ENCODE measurements around the gene FOXC1.

FOXC1 gene

GRCh38 chr6:1577896-1578745 lies 31.6 kb upstream of the FOXC1 start:
- no peak for ATAC-seq
- Mint-ChIP-seq H3K36me3 (ENCODE audit: low read depth) (no peaks in the 10 kb centered on the region), H3K9me3 (no peaks in the 10 kb centered on the region), H3K4me1 (no peaks in the 10 kb centered on the region), H3K27ac (no peak overlapping the region), H3K4me3 (no peak overlapping the region), H3K27me3 (peaks cover 11% of the 10 kb centered on the region)
- no peak for DNase-seq

- H3K9me3 Mint-ChIP-seq, result no peaks in the 10 kb centered on the region
- no peak for ATAC-seq
Measured at GRCh38 chr6:1579096-1579495, 30.6 kb upstream of the FOXC1 start.

GRCh38 chr6:1580109-1580508 lies 29.6 kb upstream of the FOXC1 start:
- H3K27me3 Mint-ChIP-seq, result peaks cover 9% of the 10 kb centered on the region
- H3K9me3 Mint-ChIP-seq, result no peaks in the 10 kb centered on the region
- H3K27ac Mint-ChIP-seq, result no peak overlapping the region
- no peaks in the 10 kb centered on the region for H3K4me1 Mint-ChIP-seq
- no peak for ATAC-seq
- no peak overlapping the region for H3K4me3 Mint-ChIP-seq
- DNase-seq, result no peak
- H3K36me3 Mint-ChIP-seq (ENCODE audit: low read depth), result no peaks in the 10 kb centered on the region

More at GRCh38 chr6:1579096-1579495, 30.6 kb upstream of the FOXC1 start:
- H3K27ac Mint-ChIP-seq, result no peak overlapping the region
- H3K36me3 Mint-ChIP-seq (ENCODE audit: low read depth), result no peaks in the 10 kb centered on the region
- H3K4me3 Mint-ChIP-seq, result no peak overlapping the region
- DNase-seq, result no peak
- no peaks in the 10 kb centered on the region for H3K4me1 Mint-ChIP-seq
- H3K27me3 Mint-ChIP-seq, result peaks cover 13% of the 10 kb centered on the region

GRCh38 chr6:1580585-1580984 lies 29.1 kb upstream of the FOXC1 start:
- Mint-ChIP-seq H3K4me1 (no peaks in the 10 kb centered on the region), H3K27ac (no peak overlapping the region), H3K36me3 (ENCODE audit: low read depth) (no peaks in the 10 kb centered on the region), H3K27me3 (peaks cover 9% of the 10 kb centered on the region), H3K4me3 (no peak overlapping the region), H3K9me3 (no peaks in the 10 kb centered on the region)
- no peak for DNase-seq
- ATAC-seq, result no peak

- H3K27ac Mint-ChIP-seq, result no peak overlapping the region
- H3K36me3 Mint-ChIP-seq (ENCODE audit: low read depth), result no peaks in the 10 kb centered on the region
- H3K27me3 Mint-ChIP-seq, result peaks cover 9% of the 10 kb centered on the region
Measured at GRCh38 chr6:1581120-1581991, 28.4 kb upstream of the FOXC1 start.

GRCh38 chr6:1584146-1584545 lies 25.6 kb upstream of the FOXC1 start:
- Mint-ChIP-seq H3K36me3 (ENCODE audit: low read depth) (no peaks in the 10 kb centered on the region), H3K4me3 (no peak overlapping the region), H3K4me1 (no peaks in the 10 kb centered on the region), H3K27me3 (peaks cover 10% of the 10 kb centered on the region), H3K9me3 (no peaks in the 10 kb centered on the region), H3K27ac (no peak overlapping the region)
- ATAC-seq, result no peak
- no peak for DNase-seq

More at GRCh38 chr6:1581120-1581991, 28.4 kb upstream of the FOXC1 start:
- no peaks in the 10 kb centered on the region for H3K4me1 Mint-ChIP-seq
- no peak overlapping the region for H3K4me3 Mint-ChIP-seq
- no peak for ATAC-seq
- DNase-seq, result no peak
- H3K9me3 Mint-ChIP-seq, result no peaks in the 10 kb centered on the region

GRCh38 chr6:1584996-1585668 lies 24.6 kb upstream of the FOXC1 start:
- no peaks in the 10 kb centered on the region for H3K36me3 Mint-ChIP-seq (ENCODE audit: low read depth)
- H3K27me3 Mint-ChIP-seq, result peaks cover 16% of the 10 kb centered on the region
- H3K27ac Mint-ChIP-seq, result no peak overlapping the region
- no peaks in the 10 kb centered on the region for H3K4me1 Mint-ChIP-seq
- H3K9me3 Mint-ChIP-seq, result no peaks in the 10 kb centered on the region
- no peak for ATAC-seq
- DNase-seq, result no peak
- H3K4me3 Mint-ChIP-seq, result no peak overlapping the region

- ATAC-seq, result no peak
- Mint-ChIP-seq H3K9me3 (no peaks in the 10 kb centered on the region), H3K4me3 (no peak overlapping the region), H3K27ac (no peak overlapping the region), H3K27me3 (peaks cover 16% of the 10 kb centered on the region), H3K36me3 (ENCODE audit: low read depth) (no peaks in the 10 kb centered on the region), H3K4me1 (no peaks in the 10 kb centered on the region)
- DNase-seq, result no peak
Measured at GRCh38 chr6:1585669-1586049, 24.1 kb upstream of the FOXC1 start.

- Mint-ChIP-seq H3K27ac (no peak overlapping the region), H3K9me3 (no peaks in the 10 kb centered on the region), H3K4me3 (no peak overlapping the region), H3K27me3 (peaks cover 16% of the 10 kb centered on the region), H3K36me3 (ENCODE audit: low read depth) (no peaks in the 10 kb centered on the region), H3K4me1 (no peaks in the 10 kb centered on the region)
- DNase-seq, result no peak
- no peak for ATAC-seq
Measured at GRCh38 chr6:1586256-1586655, 23.5 kb upstream of the FOXC1 start.

GRCh38 chr6:1586861-1587450 lies 22.8 kb upstream of the FOXC1 start:
- H3K9me3 Mint-ChIP-seq, result no peaks in the 10 kb centered on the region
- H3K27ac Mint-ChIP-seq, result no peak overlapping the region
- H3K4me1 Mint-ChIP-seq, result no peaks in the 10 kb centered on the region
- no peaks in the 10 kb centered on the region for H3K36me3 Mint-ChIP-seq (ENCODE audit: low read depth)
- ATAC-seq (no peak), DNase-seq (no peak)
- no peak overlapping the region for H3K4me3 Mint-ChIP-seq
- peaks cover 16% of the 10 kb centered on the region for H3K27me3 Mint-ChIP-seq

GRCh38 chr6:1587546-1587945 lies 22.2 kb upstream of the FOXC1 start:
- no peak for ATAC-seq
- Mint-ChIP-seq H3K27ac (no peak overlapping the region), H3K36me3 (ENCODE audit: low read depth) (no peaks in the 10 kb centered on the region), H3K4me3 (no peak overlapping the region), H3K27me3 (peaks cover 14% of the 10 kb centered on the region), H3K9me3 (no peaks in the 10 kb centered on the region), H3K4me1 (no peaks in the 10 kb centered on the region)
- no peak for DNase-seq

GRCh38 chr6:1587977-1588376 lies 21.7 kb upstream of the FOXC1 start:
- no peak for ATAC-seq
- Mint-ChIP-seq H3K27ac (no peak overlapping the region), H3K9me3 (no peaks in the 10 kb centered on the region), H3K27me3 (peaks cover 16% of the 10 kb centered on the region), H3K4me3 (no peak overlapping the region), H3K4me1 (no peaks in the 10 kb centered on the region), H3K36me3 (ENCODE audit: low read depth) (no peaks in the 10 kb centered on the region)
- DNase-seq, result no peak

- ATAC-seq (no peak), DNase-seq (no peak)
- Mint-ChIP-seq H3K4me3 (no peak overlapping the region), H3K4me1 (no peaks in the 10 kb centered on the region), H3K36me3 (ENCODE audit: low read depth) (no peaks in the 10 kb centered on the region), H3K27me3 (peaks cover 18% of the 10 kb centered on the region), H3K27ac (no peak overlapping the region), H3K9me3 (no peaks in the 10 kb centered on the region)
Measured at GRCh38 chr6:1589208-1589607, 20.5 kb upstream of the FOXC1 start.

GRCh38 chr6:1590580-1590979 lies 19.1 kb upstream of the FOXC1 start:
- ATAC-seq (no peak), DNase-seq (no peak)
- H3K4me1 Mint-ChIP-seq, result no peaks in the 10 kb centered on the region
- no peak overlapping the region for H3K4me3 Mint-ChIP-seq
- H3K27ac Mint-ChIP-seq, result no peak overlapping the region
- no peaks in the 10 kb centered on the region for H3K9me3 Mint-ChIP-seq
- H3K36me3 Mint-ChIP-seq (ENCODE audit: low read depth), result no peaks in the 10 kb centered on the region
- peaks cover 21% of the 10 kb centered on the region for H3K27me3 Mint-ChIP-seq
